Measurements from ENCODE around the gene TMEM30A.

The TMEM30A gene

GRCh38 chr6:75283907-75284631, 523 bp downstream of the TMEM30A start (continued):
- TF ChIP-seq ZBTB44 (tag by site-specific recombination; IDR thresholded peaks at IDR 0.05), result no peak
- peak; percentile 31; the same call in 1 of the 2 replicates for TF ChIP-seq ZNF610 (tag by site-specific recombination; IDR thresholded peaks at IDR 0.05; ENCODE audit: borderline replicate concordance)
- no peak for TF ChIP-seq ZNF426 (tag by site-specific recombination; IDR thresholded peaks at IDR 0.05)
- no peak for TF ChIP-seq ZBTB26 (tag by site-specific recombination; optimal IDR thresholded peaks at IDR 0.05)
- TF ChIP-seq ZNF514 (tag by site-specific recombination; IDR thresholded peaks at IDR 0.05), result no peak
- no peak for TF ChIP-seq ZNF747 (tag by site-specific recombination; IDR thresholded peaks at IDR 0.05)
- TF ChIP-seq ZNF558 (tag by site-specific recombination; IDR thresholded peaks at IDR 0.05), result no peak
- TF ChIP-seq ZNF248 (tag by site-specific recombination; IDR thresholded peaks at IDR 0.05), result no peak
- no peak for TF ChIP-seq PRDM1 (tag by site-specific recombination; IDR thresholded peaks at IDR 0.05)
- TF ChIP-seq ZNF221 (tag by site-specific recombination; IDR thresholded peaks at IDR 0.05; ENCODE audit: borderline replicate concordance), result no peak
- no peak for TF ChIP-seq FEZF1 (tag by site-specific recombination; IDR thresholded peaks at IDR 0.05)
- no peak for TF ChIP-seq GLI2 (tag by site-specific recombination; IDR thresholded peaks at IDR 0.05; ENCODE audit: borderline replicate concordance, low read depth)
- TF ChIP-seq SP3 (tag by site-specific recombination; IDR thresholded peaks at IDR 0.05), result no peak
- TF ChIP-seq ZSCAN5A (tag by site-specific recombination; IDR thresholded peaks at IDR 0.05), result no peak
- TF ChIP-seq ZNF600 (tag by site-specific recombination; IDR thresholded peaks at IDR 0.05), result no peak
- no peak for TF ChIP-seq ZNF544 (tag by site-specific recombination; IDR thresholded peaks at IDR 0.05)
- no peak for TF ChIP-seq ZFP3 (tag by site-specific recombination; IDR thresholded peaks at IDR 0.05; ENCODE audit: low read depth)
- no peak for TF ChIP-seq ZNF266 (tag by site-specific recombination; IDR thresholded peaks at IDR 0.05; ENCODE audit: low read depth)
- TF ChIP-seq ZNF341 (tag by site-specific recombination; IDR thresholded peaks at IDR 0.05; ENCODE audit: low read depth), result peak; percentile 32
- TF ChIP-seq RBAK (tag by site-specific recombination; IDR thresholded peaks at IDR 0.05), result no peak
- peak; percentile 85; the same call in 1 of the 2 replicates for TF ChIP-seq ZFP69B (tag by site-specific recombination; IDR thresholded peaks at IDR 0.05)
- no peak for TF ChIP-seq ZNF658 (tag by site-specific recombination; IDR thresholded peaks at IDR 0.05)
- TF ChIP-seq ZBTB8A (tag by site-specific recombination; IDR thresholded peaks at IDR 0.05), result no peak
- TF ChIP-seq ZNF629 (tag by site-specific recombination; IDR thresholded peaks at IDR 0.05), result no peak
- no peak for TF ChIP-seq ZNF488 (tag by site-specific recombination; IDR thresholded peaks at IDR 0.05)
- no peak for TF ChIP-seq BCL6B (tag by site-specific recombination; IDR thresholded peaks at IDR 0.05)
- TF ChIP-seq ZNF776 (tag by site-specific recombination; IDR thresholded peaks at IDR 0.05; ENCODE audit: borderline replicate concordance), result no peak
- no peak for TF ChIP-seq ZNF280C (tag by site-specific recombination; IDR thresholded peaks at IDR 0.05)
- TF ChIP-seq ZNF645 (tag by site-specific recombination; IDR thresholded peaks at IDR 0.05), result no peak

All from HEK293 (cell line).